SKM-1 treated with dmso at 0.1 percent for 144 hours (cell line): Measurements from ENCODE around the gene ARF4.
"Not testable (repeated sequence)": the region's sequence is repeated elsewhere in the genome, so short reads cannot be mapped to it uniquely, and the experiment has no call there.

Source experiments
- DNase-seq: peaks from one replicate; lab custom pipeline; 2025; ENCODE audit not compliant: unreplicated experiment; lab: John Stamatoyannopoulos, UW

ARF4 gene

GRCh38 chr3:57597127-57597923 is at the start of gene ARF4:
Gene ARF4 (minus strand): TSS chr3:57597344. CDS start chr3:57597140, 204 bp downstream.
- DNase-seq = peak; percentile 99

- DNase-seq = no peak
These were observed 49.6 kb upstream of the ARF4 start for GRCh38 chr3:57646723-57647122.

- DNase-seq = no peak
These were observed 47.6 kb upstream of the ARF4 start for GRCh38 chr3:57644740-57645139.

DNA sequence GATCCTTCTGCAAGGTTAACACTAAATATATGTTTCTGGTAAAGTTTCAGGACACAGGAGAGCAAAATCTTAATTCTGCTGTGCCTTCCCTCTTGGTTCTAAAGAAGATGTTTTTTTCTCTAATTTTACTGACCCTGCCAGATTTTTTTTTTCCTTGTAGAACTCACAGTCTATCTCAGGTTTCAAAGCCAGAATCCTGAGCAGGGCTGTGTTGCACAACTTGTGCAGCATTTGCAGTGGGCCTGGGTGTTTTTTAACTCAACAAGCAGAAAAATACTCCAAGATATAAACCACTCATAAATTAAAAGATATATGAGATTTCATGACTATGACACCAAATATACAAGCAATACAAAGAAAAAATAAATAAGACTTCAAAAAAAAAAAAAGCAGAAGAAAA is 40.2 kb upstream of the ARF4 start:
- no peak for DNase-seq

DNA sequence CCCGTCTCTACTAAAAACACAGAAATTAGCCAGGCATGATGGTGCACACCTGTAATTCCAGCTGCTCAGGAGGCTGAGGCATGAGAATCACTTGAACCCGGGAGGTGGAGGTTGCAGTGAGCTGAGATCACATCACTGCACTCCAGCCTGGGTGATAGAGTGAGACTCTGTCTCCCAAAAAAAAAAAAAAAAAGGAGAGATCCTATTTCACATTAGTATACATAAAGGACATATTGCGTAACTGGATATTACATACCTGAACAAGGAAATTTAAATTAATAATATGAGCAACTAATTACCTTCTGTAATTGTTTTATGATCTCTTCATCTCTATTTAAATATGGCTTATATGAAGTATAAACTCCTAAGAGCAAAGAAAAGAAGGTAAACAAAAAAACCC is 37.1 kb upstream of the ARF4 start:
- not testable (repeated sequence) for DNase-seq

GRCh38 chr3:57627976-57628375 is 30.8 kb upstream of the ARF4 start:
- no peak for DNase-seq

- no peak for DNase-seq
These were observed 27.7 kb upstream of the ARF4 start for GRCh38 chr3:57624801-57625200.

DNA sequence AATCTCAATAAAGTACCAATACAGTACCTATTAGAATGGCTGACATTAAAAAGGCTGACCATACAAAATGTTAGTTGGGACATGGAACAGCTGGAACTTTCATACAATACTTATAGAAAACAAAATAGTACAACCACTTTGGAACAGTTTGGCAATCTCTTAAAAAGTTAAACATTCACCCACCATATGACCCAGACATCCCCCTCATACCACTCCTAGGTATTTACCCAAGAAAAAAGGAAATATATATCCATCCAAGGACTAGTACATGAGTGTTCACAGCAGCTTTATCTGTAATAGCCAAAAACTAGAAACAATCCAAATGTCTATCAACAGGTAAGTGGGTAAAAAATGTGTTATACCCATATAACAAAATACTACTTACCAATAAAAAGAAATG is 25.2 kb upstream of the ARF4 start:
- DNase-seq = no peak

GRCh38 chr3:57617739-57618138 is 20.6 kb upstream of the ARF4 start:
- no peak for DNase-seq

DNA sequence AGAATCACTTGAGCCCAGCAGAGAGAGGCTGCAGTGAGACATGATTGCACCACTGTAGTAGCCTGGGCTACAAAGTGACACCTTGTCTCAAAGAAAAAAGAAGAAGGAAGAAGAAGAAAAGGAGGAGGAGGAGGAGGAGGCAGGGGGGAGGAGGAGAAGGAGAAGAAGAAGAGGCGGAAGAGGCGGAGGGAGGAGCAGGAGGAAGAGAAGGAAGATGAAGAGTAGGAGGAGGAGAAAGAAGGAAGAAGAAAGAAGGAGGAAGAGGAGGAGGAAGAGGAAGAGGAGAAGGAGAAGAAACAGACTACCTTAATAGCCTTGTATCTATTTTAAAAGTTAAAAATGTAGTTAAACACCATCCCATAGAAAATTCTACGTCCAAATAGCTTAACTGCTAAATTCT is 19.1 kb upstream of the ARF4 start:
- DNase-seq = no peak

- DNase-seq = not testable (repeated sequence)
These were observed 14.7 kb upstream of the ARF4 start for GRCh38 chr3:57611870-57612269.

- DNase-seq = no peak
These were observed 8.5 kb upstream of the ARF4 start for GRCh38 chr3:57605683-57606082.

DNA sequence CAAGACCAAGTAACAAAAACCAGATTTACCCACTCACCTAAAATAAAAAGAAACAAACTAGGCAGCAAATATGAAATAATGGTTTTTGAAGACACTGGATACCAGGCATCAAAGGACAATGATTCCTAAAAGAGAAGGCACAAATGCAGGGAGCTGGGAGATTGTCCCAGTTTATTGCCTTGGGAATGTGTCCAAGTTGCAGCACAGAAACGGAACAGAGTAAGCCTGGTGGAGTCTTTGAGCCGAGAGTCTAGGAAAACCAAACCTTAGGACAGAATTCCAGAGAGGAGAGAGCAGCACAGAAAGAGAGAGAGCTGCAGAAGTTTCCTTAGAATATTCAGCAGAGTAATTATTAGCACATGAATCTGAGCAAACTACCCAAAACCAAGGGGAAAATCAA is 7.8 kb upstream of the ARF4 start:
- DNase-seq = no peak

GRCh38 chr3:57600195-57600594 is 3.1 kb upstream of the ARF4 start:
- DNase-seq = no peak

- no peak for DNase-seq
These were observed 1.7 kb upstream of the ARF4 start for GRCh38 chr3:57598765-57599360.

GRCh38 chr3:57596495-57597126 is 533 bp downstream of the ARF4 start:
- peak; percentile 75 for DNase-seq

DNA sequence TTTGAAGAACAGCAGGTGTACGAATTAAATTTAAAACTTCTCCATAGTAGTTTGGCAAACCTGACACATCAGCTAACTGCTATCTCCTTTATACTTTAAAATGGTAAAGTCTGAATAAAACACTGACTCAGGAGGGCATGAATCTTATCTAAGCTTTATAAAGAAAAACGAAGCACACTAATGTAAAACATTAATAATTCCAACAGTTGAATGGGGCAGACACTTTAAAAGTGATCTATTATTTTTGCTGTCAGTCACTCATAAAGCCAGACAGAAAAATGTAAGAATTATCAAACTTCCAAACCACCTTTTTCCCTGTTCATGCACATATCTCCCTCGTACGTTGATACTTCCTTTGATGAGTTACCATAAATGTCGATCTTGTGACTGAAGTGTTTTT is 2.6 kb downstream of the ARF4 start:
- DNase-seq = no peak

GRCh38 chr3:57594144-57594543 is 3.0 kb downstream of the ARF4 start:
- DNase-seq = no peak

GRCh38 chr3:57592306-57592705 is 4.8 kb downstream of the ARF4 start:
- DNase-seq = no peak

GRCh38 chr3:57587905-57588304 is 9.2 kb downstream of the ARF4 start:
- DNase-seq = no peak

DNA sequence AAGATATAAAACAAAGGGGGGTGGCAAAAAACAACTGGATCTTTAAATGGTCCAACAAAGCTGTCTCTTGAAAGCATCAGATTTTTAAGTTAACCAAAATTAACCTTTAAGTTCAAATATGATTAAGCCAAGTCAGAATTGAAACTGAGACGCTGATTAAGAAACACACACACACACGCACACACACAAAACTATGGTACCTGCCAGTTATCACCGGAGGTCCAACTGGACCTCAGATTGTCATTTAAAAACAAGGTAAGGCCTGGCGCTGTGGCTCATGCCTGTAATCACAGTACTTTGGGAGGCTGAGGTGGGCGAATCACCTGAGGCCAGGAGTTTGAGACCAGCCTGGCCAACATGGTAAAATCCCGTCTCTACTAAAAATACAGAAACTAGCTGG is 10.4 kb downstream of the ARF4 start:
- no peak for DNase-seq

GRCh38 chr3:57583544-57583943 is 13.6 kb downstream of the ARF4 start:
- no peak for DNase-seq
